A549 (cell line): Measurements from ENCODE around the gene ADIPOQ. TPM values are rescaled to one million over a fixed set of nuclear protein-coding genes. Genes with fewer than 3 reads are reported as not detected.

ENCODE experiments used
- ATAC-seq, 2 experiments: fragments of 200-7000 bp in 1 of 2; fragments of >200 bp in 1 of 2; cut with Nextera tagmentation in 1 of 2; cut with Tn5 transposase in 1 of 2; 3 replicates each; pipeline versions ENCODE4 v1.8.0 to v1.9.1; 2018 to 2020; ENCODE audit warnings: mild to moderate bottlenecking in 1 of 2, moderate library complexity in 1 of 2
- CTCF ChIA-PET: fragments of 300-600 bp; sonication (Branson Sonifier 250); formaldehyde crosslinking; extraction: SDS; loops from one replicate; lab custom pipeline; 2021; ENCODE audit warnings: antibody characterized with exemption, inconsistent platforms; lab: Yijun Ruan, JAX
- POLR2A ChIA-PET: fragments of 350-600 bp; formaldehyde crosslinking; extraction: SDS; loops from one replicate; lab custom pipeline; 2021; ENCODE audit warnings: antibody characterized with exemption, inconsistent platforms; lab: Yijun Ruan, JAX
- DNase-seq, 2 experiments: peaks; one replicate each; pipeline versions ENCODE4 v3.0.0 to v3.0.0-alpha.2; 2011 to 2016; ENCODE audit warnings: low read depth in 1 of 2, low spot score in 1 of 2
- FAIRE-seq: peaks from 2 replicates; lab custom pipeline; 2011; peaks lifted over from hg19 to GRCh38; lab: Jason Lieb, UNC
- H3K27ac ChIP-seq, 2 experiments: fragments of >200 bp; sonication (Bioruptor Twin); formaldehyde crosslinking; 3 replicates each; pipeline ENCODE4 v1.5.1; 2016 to 2017
- H3K4me1 ChIP-seq: fragments of >200 bp; sonication (Bioruptor Twin); formaldehyde crosslinking; 3 replicates; pipeline ENCODE4 v1.6.1; 2016
- H3K4me2 ChIP-seq: fragments of >200 bp; sonication (Bioruptor Twin); formaldehyde crosslinking; 3 replicates; pipeline ENCODE4 v1.6.1; 2016
- H3K4me3 ChIP-seq: fragments of >200 bp; sonication (Bioruptor Twin); formaldehyde crosslinking; 3 replicates; pipeline ENCODE4 v1.5.1; 2016
- H3K9me3 ChIP-seq: fragments of >200 bp; sonication (Bioruptor Twin); formaldehyde crosslinking; 3 replicates; pipeline ENCODE4 v1.6.1; 2016
- BCL3 ChIP-seq: fragments of >200 bp; sonication (Bioruptor Twin); formaldehyde crosslinking; IDR thresholded peaks from 3 replicates; pipeline ENCODE4 v1.6.1; 2016
- BHLHE40 ChIP-seq: IDR thresholded peaks from 2 replicates; pipeline ENCODE4 v1.6.1; 2012; ENCODE audit warnings: low read depth, low read length, inconsistent platforms
- CBX2 ChIP-seq: fragments of 200-600 bp; sonication (generic); IDR thresholded peaks from 2 replicates; pipeline ENCODE4 v1.6.1; 2016; ENCODE audit warnings: low read depth, mild to moderate bottlenecking, borderline replicate concordance
- CBX8 ChIP-seq: fragments of 200-600 bp; sonication (generic); IDR thresholded peaks from 2 replicates; pipeline ENCODE4 v1.6.1; 2016
- CEBPB ChIP-seq, 2 experiments: fragments of >200 bp in 1 of 2; sonication (Bioruptor Twin) in 1 of 2; formaldehyde crosslinking in 1 of 2; IDR thresholded peaks; 2 replicates each; pipeline ENCODE4 v1.6.1; 2012 to 2016
- EHF ChIP-seq: fragments of 250-450 bp; sonication (Bioruptor Pico); IDR thresholded peaks from 2 replicates; pipeline ENCODE4 v1.5.0; 2020; ENCODE audit warnings: mild to moderate bottlenecking
- EHMT2 ChIP-seq: fragments of 200-600 bp; sonication (generic); IDR thresholded peaks from 2 replicates; pipeline ENCODE4 v1.6.1; 2016; ENCODE audit warnings: antibody characterized with exemption, low read depth, mild to moderate bottlenecking, moderate library complexity
- EP300 ChIP-seq, 2 experiments: fragments of >200 bp; sonication (Bioruptor Twin); formaldehyde crosslinking; IDR thresholded peaks; 2 replicates in 1 of 2; 3 replicates in 1 of 2; pipeline ENCODE4 v1.6.1; 2016 to 2017
- FOSB ChIP-seq: fragments of 250-450 bp; sonication (Bioruptor Pico); IDR thresholded peaks from 2 replicates; pipeline ENCODE4 v1.5.0; 2020; ENCODE audit warnings: mild to moderate bottlenecking, moderate library complexity
- FOSL2 ChIP-seq, 2 experiments: fragments of 450-650 bp in 1 of 2; fragments of >200 bp in 1 of 2; sonication (Bioruptor Twin) in 1 of 2; formaldehyde crosslinking; IDR thresholded peaks; 2 replicates each; pipeline versions ENCODE4 v1.5.0 to v1.6.1; 2016 to 2020; ENCODE audit warnings: mild to moderate bottlenecking in 1 of 2, moderate library complexity in 1 of 2
- FOXS1 ChIP-seq: fragments of 250-450 bp; sonication (Bioruptor Pico); IDR thresholded peaks from 2 replicates; pipeline ENCODE4 v1.5.0; 2020; ENCODE audit warnings: mild to moderate bottlenecking, moderate library complexity
- HDAC2 ChIP-seq: fragments of 200-600 bp; sonication (generic); IDR thresholded peaks from 2 replicates; pipeline ENCODE4 v1.6.1; 2016
- HEYL ChIP-seq: fragments of 250-450 bp; sonication (Bioruptor Pico); IDR thresholded peaks from 2 replicates; pipeline ENCODE4 v1.8.0; 2021; ENCODE audit warnings: mild to moderate bottlenecking, moderate library complexity
- HOXB13 ChIP-seq: fragments of 250-450 bp; sonication (Bioruptor Pico); IDR thresholded peaks from 2 replicates; pipeline ENCODE4 v1.5.0; 2020; ENCODE audit warnings: low read depth, mild to moderate bottlenecking, moderate library complexity
- JUN ChIP-seq, 2 experiments: fragments of >200 bp; sonication (Bioruptor Twin); formaldehyde crosslinking; IDR thresholded peaks; 2 replicates in 1 of 2; 3 replicates in 1 of 2; pipeline ENCODE4 v1.6.1; 2016 to 2017
- KDM5A ChIP-seq: fragments of 200-600 bp; sonication (generic); IDR thresholded peaks from 2 replicates; pipeline ENCODE4 v1.6.1; 2016; ENCODE audit warnings: antibody characterized with exemption, mild to moderate bottlenecking
- MAFK ChIP-seq: fragments of 450-650 bp; IDR thresholded peaks from 2 replicates; pipeline ENCODE4 v1.6.1; 2014; ENCODE audit not compliant: partially characterized antibody
- MYC ChIP-seq: IDR thresholded peaks from 2 replicates; pipeline ENCODE4 v1.6.1; 2012; ENCODE audit warnings: mild to moderate bottlenecking, inconsistent platforms, low read length, improper control_type of control experiment, borderline replicate concordance
- NPAS2 ChIP-seq: fragments of 250-450 bp; sonication (Bioruptor Pico); IDR thresholded peaks from 2 replicates; pipeline ENCODE4 v1.8.0; 2022; ENCODE audit warnings: mild to moderate bottlenecking, moderate library complexity, borderline replicate concordance
- NR3C1 ChIP-seq: fragments of >200 bp; sonication (Bioruptor Twin); formaldehyde crosslinking; IDR thresholded peaks from 3 replicates; pipeline ENCODE4 v1.6.1; 2017
- RAD21 ChIP-seq, 2 experiments: fragments of >200 bp in 1 of 2; sonication (Bioruptor Twin) in 1 of 2; formaldehyde crosslinking in 1 of 2; IDR thresholded peaks in 1 of 2; conservative IDR thresholded peaks in 1 of 2; 2 replicates in 1 of 2; 3 replicates in 1 of 2; pipeline ENCODE4 v1.6.1; 2012 to 2018; ENCODE audit warnings: inconsistent platforms in 1 of 2
- RCOR1 ChIP-seq: fragments of 150-350 bp; IDR thresholded peaks from 2 replicates; pipeline ENCODE4 v1.6.1; 2014; ENCODE audit warnings: antibody characterized with exemption, low read length, low read depth
- RNF2 ChIP-seq: fragments of 200-600 bp; sonication (generic); IDR thresholded peaks from 2 replicates; pipeline ENCODE4 v1.6.1; 2016; ENCODE audit warnings: low read depth, mild to moderate bottlenecking, antibody characterized with exemption, moderate library complexity, borderline replicate concordance
- SMC3 ChIP-seq: fragments of >200 bp; sonication (Bioruptor Twin); formaldehyde crosslinking; IDR thresholded peaks from 3 replicates; pipeline ENCODE4 v1.6.1; 2018; ENCODE audit warnings: inconsistent platforms
- TFCP2L1 ChIP-seq: fragments of 250-450 bp; sonication (Bioruptor Pico); IDR thresholded peaks from 2 replicates; pipeline ENCODE4 v1.5.0; 2021; ENCODE audit warnings: mild to moderate bottlenecking
- ZNF302 ChIP-seq: fragments of 250-450 bp; sonication (Bioruptor Pico); IDR thresholded peaks from 2 replicates; pipeline ENCODE4 v1.9.0; 2021; ENCODE audit warnings: inconsistent platforms, mild to moderate bottlenecking, moderate library complexity
- ZSCAN20 ChIP-seq: fragments of 250-450 bp; sonication (Bioruptor Pico); IDR thresholded peaks from 2 replicates; pipeline ENCODE4 v1.8.0; 2022; ENCODE audit warnings: mild to moderate bottlenecking, moderate library complexity
- WGBS: methylation state at CpG from one replicate; pipeline ENCODE4 v1.1.6; 2017; ENCODE audit errors: missing lambda C conversion rate; 5-methylcytosine and 5-hydroxymethylcytosine counted together
- polyA plus RNA-seq, 4 experiments: library from polyadenylated mRNA; depleted of rRNA in 3 of 4; stranded (reverse); fragments of >200 nt; fragmentation: RNase III in 1 of 4; extraction: RNeasy Plus Mini Kit Qiagen cat#74134 plus additional on column Dnase treatment in 1 of 4; gene quantifications; 2 replicates in 3 of 4; 3 replicates in 1 of 4; pipeline ENCODE4 v1.2.3, GENCODE V29; 2011 to 2017
- TF ChIP-seq, protein P1 (sequence below): fragments of 250-450 bp; sonication (Bioruptor Pico); IDR thresholded peaks from 2 replicates; pipeline ENCODE4 v1.5.0; 2020; ENCODE audit warnings: low read depth, mild to moderate bottlenecking, moderate library complexity
- TF ChIP-seq, protein P2 (sequence below): fragments of >200 bp; sonication (Bioruptor Twin); formaldehyde crosslinking; IDR thresholded peaks from 3 replicates; pipeline ENCODE4 v1.5.1; 2016

The ADIPOQ gene
- polyA plus RNA-seq, 2 of the 4 experiments (the other 2 are of a cell fraction), result not detected

- DNase-seq, result no peak
- FAIRE-seq, result no peak
- ATAC-seq, result no peak
- no peaks in the 10 kb centered on the region for H3K9me3 ChIP-seq
- no peaks in the 10 kb centered on the region for H3K4me1 ChIP-seq
- no peak overlapping the region for H3K4me2 ChIP-seq
- no peak overlapping the region for H3K4me3 ChIP-seq
- WGBS, result 38% methylated on average over 4 of the region's 4 CpGs
- CTCF ChIA-PET, result interaction anchor here (1.1 to 1.4 kb wide), 2 partner anchors 20 to 323 kb away, joined by 3 read pairs; no protein-coding TSS in a partner anchor
- H3K27ac ChIP-seq, result no peak overlapping the region
- POLR2A ChIA-PET, result no interaction called here
- TF ChIP-seq EP300 (IDR thresholded peaks at IDR 0.05) (no peak), TFCP2L1 (CRISPR knock-in tag) (no peak), CBX8 (no peak), EHMT2 (no peak), ZSCAN20 (no peak), FOSL2 (IDR thresholded peaks at IDR 0.05) (no peak), FOSL2 (CRISPR knock-in tag; IDR thresholded peaks at IDR 0.05) (no peak), HOXB13 (CRISPR knock-in tag) (no peak), RAD21 (conservative IDR thresholded peaks at IDR 0.05 in 1 of 2, IDR thresholded peaks at IDR 0.05 in 1 of 2) (no peak), RNF2 (no peak), SMC3 (no peak)
Measured at GRCh38 chr3:186841620-186842019, 890 bp upstream of the ADIPOQ start.

GRCh38 chr3:186843039-186843432, 526 bp downstream of the ADIPOQ start:
- 65% methylated on average over 3 of the region's 3 CpGs for WGBS
- no peak overlapping the region for H3K27ac ChIP-seq
- ChIA-PET CTCF (interaction anchor here (0.9 kb wide), 1 partner anchor 297 kb away, joined by 3 read pairs; the partner anchor contains the start of gene RPL39L), POLR2A (no interaction called here)
- no peak for DNase-seq
- no peaks in the 10 kb centered on the region for H3K9me3 ChIP-seq
- TF ChIP-seq ZSCAN20, result no peak
- no peak for TF ChIP-seq NR3C1
- TF ChIP-seq CBX2, result no peak
- no peak for TF ChIP-seq MAFK
- TF ChIP-seq ZNF302, result no peak
- TF ChIP-seq FOSB (CRISPR knock-in tag), result no peak
- TF ChIP-seq JUN (IDR thresholded peaks at IDR 0.05), result no peak
- no peak overlapping the region for H3K4me3 ChIP-seq
- ATAC-seq, result no peak
- FAIRE-seq, result no peak
- H3K4me2 ChIP-seq, result no peak overlapping the region
- H3K4me1 ChIP-seq, result no peaks in the 10 kb centered on the region

DNA sequence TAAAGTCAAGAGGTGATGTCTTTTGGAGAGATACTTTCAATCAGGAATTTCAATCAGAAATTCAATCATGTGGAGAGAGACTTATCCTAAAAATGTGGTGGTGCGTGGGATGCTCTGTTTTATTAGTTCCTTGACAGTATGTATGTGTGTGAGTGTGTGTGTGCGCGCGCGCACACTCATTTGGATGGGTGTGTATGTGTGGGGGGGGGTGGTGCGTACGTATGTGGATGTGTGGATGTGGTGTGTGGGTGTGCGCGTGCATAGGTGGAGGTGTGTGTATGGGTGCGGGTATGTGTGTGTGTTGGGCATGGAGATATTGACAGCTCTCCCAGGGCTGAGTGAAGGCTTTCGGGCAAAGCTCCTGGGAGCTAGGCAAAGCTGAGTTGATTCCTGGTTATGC, 2.4 kb downstream of the ADIPOQ start:
- DNase-seq (no peak), FAIRE-seq (no peak), ATAC-seq (no peak)
- ChIA-PET POLR2A (no interaction called here), CTCF (interaction anchor here (0.6 to 1.7 kb wide), 2 partner anchors 320 to 558 kb away, joined by 3 to 5 read pairs; no protein-coding TSS in a partner anchor)
- H3K4me1 ChIP-seq, result no peaks in the 10 kb centered on the region
- no peak overlapping the region for H3K4me3 ChIP-seq
- no peak overlapping the region for H3K4me2 ChIP-seq
- H3K27ac ChIP-seq, result no peak overlapping the region
- no peaks in the 10 kb centered on the region for H3K9me3 ChIP-seq
- 73% methylated on average over 11 of the region's 11 CpGs for WGBS
- no peak for TF ChIP-seq FOSL2 (IDR thresholded peaks at IDR 0.05)
- no peak for TF ChIP-seq FOSL2 (CRISPR knock-in tag; IDR thresholded peaks at IDR 0.05)
- TF ChIP-seq CEBPB (IDR thresholded peaks at IDR 0.05), result no peak
- TF ChIP-seq, protein P1, sequence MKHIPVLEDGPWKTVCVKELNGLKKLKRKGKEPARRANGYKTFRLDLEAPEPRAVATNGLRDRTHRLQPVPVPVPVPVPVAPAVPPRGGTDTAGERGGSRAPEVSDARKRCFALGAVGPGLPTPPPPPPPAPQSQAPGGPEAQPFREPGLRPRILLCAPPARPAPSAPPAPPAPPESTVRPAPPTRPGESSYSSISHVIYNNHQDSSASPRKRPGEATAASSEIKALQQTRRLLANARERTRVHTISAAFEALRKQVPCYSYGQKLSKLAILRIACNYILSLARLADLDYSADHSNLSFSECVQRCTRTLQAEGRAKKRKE, result no peak
- TF ChIP-seq EHF (CRISPR knock-in tag), result no peak
- TF ChIP-seq EP300 (IDR thresholded peaks at IDR 0.05), result no peak
- TF ChIP-seq HDAC2, result no peak
- TF ChIP-seq RNF2, result no peak
- TF ChIP-seq NPAS2 (CRISPR knock-in tag), result no peak
- TF ChIP-seq HEYL (CRISPR knock-in tag), result no peak
- no peak for TF ChIP-seq MYC
- TF ChIP-seq BHLHE40, result no peak
- no peak for TF ChIP-seq FOXS1 (CRISPR knock-in tag)
- no peak for TF ChIP-seq RCOR1
- TF ChIP-seq EHMT2, result no peak
- no peak for TF ChIP-seq ZNF302
- TF ChIP-seq BCL3, result no peak
- no peak for TF ChIP-seq KDM5A
- no peak for TF ChIP-seq JUN (IDR thresholded peaks at IDR 0.05)
- TF ChIP-seq ZSCAN20, result no peak
- TF ChIP-seq, protein P2, sequence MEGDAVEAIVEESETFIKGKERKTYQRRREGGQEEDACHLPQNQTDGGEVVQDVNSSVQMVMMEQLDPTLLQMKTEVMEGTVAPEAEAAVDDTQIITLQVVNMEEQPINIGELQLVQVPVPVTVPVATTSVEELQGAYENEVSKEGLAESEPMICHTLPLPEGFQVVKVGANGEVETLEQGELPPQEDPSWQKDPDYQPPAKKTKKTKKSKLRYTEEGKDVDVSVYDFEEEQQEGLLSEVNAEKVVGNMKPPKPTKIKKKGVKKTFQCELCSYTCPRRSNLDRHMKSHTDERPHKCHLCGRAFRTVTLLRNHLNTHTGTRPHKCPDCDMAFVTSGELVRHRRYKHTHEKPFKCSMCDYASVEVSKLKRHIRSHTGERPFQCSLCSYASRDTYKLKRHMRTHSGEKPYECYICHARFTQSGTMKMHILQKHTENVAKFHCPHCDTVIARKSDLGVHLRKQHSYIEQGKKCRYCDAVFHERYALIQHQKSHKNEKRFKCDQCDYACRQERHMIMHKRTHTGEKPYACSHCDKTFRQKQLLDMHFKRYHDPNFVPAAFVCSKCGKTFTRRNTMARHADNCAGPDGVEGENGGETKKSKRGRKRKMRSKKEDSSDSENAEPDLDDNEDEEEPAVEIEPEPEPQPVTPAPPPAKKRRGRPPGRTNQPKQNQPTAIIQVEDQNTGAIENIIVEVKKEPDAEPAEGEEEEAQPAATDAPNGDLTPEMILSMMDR, result no peak
